ENCODE results near the gene KIRREL3. TPM values are rescaled to one million over a fixed set of nuclear protein-coding genes. Genes with fewer than 3 reads are reported as not detected.

The KIRREL3 gene
- total and polyA plus RNA-seq, 2 of the 8 experiments (the other 6 are each of a cell fraction or from before 2014, with no cell fraction given) = 0.29 to 0.32 TPM

GRCh38 chr11:126988655-126989054 lies 11.9 kb downstream of the KIRREL3 start (continued):
- TF ChIP-seq POU5F1 (IDR thresholded peaks at IDR 0.05; ENCODE audit: low read depth, low read length) (no peak), EZH2 (IDR thresholded peaks at IDR 0.05; ENCODE audit: low read depth, low read length, severe bottlenecking) (no peak), RNF2 (IDR thresholded peaks at IDR 0.05; ENCODE audit: borderline replicate concordance, low read depth, low read length, missing control alignments, poor library complexity, severe bottlenecking) (no peak), NRF1 (IDR thresholded peaks at IDR 0.05; ENCODE audit: low read depth, low read length) (no peak), MAFK (IDR thresholded peaks at IDR 0.05; ENCODE audit: low read depth, low read length) (no peak), CBX8 (IDR thresholded peaks at IDR 0.05; ENCODE audit: borderline replicate concordance, low read depth, low read length) (no peak), CHD2 (IDR thresholded peaks at IDR 0.05; ENCODE audit: low read length) (no peak)

Data from H1 (cell line).